ENCODE results near the gene L2HGDH. TPM values are rescaled to one million over a fixed set of nuclear protein-coding genes. Genes with fewer than 3 reads are reported as not detected.
A peak's percentile ranks its signal among the peaks of the same experiment; 100 is the strongest.

The L2HGDH gene
- total RNA-seq, 1 donor from 2014 or later: 11.0 TPM

- no peak overlapping the region for H3K4me3 Mint-ChIP-seq
- H3K4me1 Mint-ChIP-seq: peaks cover 32% of the 10 kb centered on the region
- H3K27ac Mint-ChIP-seq: no peak overlapping the region
- no peak for DNase-seq (ENCODE audit: low spot score in 2 of 2, unreplicated experiment in 2 of 2)
- TF ChIP-seq CTCF (IDR thresholded peaks at IDR 0.05; ENCODE audit: unreplicated experiment): no peak
- no peaks in the 10 kb centered on the region for H3K27me3 Mint-ChIP-seq (ENCODE audit: low read depth)
- peaks cover 14% of the 10 kb centered on the region for H3K36me3 Mint-ChIP-seq
- no peaks in the 10 kb centered on the region for H3K9me3 Mint-ChIP-seq
Measured at GRCh38 chr14:50218501-50218900, 93.5 kb downstream of the L2HGDH start.

GRCh38 chr14:50215416-50215815, 96.6 kb downstream of the L2HGDH start:
- Mint-ChIP-seq H3K27ac (peak overlapping the region; percentile 6), H3K36me3 (peaks cover 10% of the 10 kb centered on the region), H3K9me3 (no peaks in the 10 kb centered on the region), H3K27me3 (ENCODE audit: low read depth) (no peaks in the 10 kb centered on the region), H3K4me1 (peaks cover 24% of the 10 kb centered on the region), H3K4me3 (no peak overlapping the region)
- no peak for TF ChIP-seq CTCF (IDR thresholded peaks at IDR 0.05; ENCODE audit: unreplicated experiment)
- DNase-seq (ENCODE audit: low spot score in 2 of 2, unreplicated experiment in 2 of 2): no peak

GRCh38 chr14:50213795-50214194, 98.2 kb downstream of the L2HGDH start:
- Mint-ChIP-seq H3K4me3 (no peak overlapping the region), H3K9me3 (no peaks in the 10 kb centered on the region), H3K4me1 (peaks cover 18% of the 10 kb centered on the region), H3K27me3 (ENCODE audit: low read depth) (no peaks in the 10 kb centered on the region), H3K27ac (no peak overlapping the region), H3K36me3 (peaks cover 9% of the 10 kb centered on the region)
- DNase-seq (ENCODE audit: low spot score in 2 of 2, unreplicated experiment in 2 of 2): no peak
- TF ChIP-seq CTCF (IDR thresholded peaks at IDR 0.05; ENCODE audit: unreplicated experiment): no peak

- H3K36me3 Mint-ChIP-seq: peaks cover 9% of the 10 kb centered on the region
- no peak for DNase-seq (ENCODE audit: low spot score in 2 of 2, unreplicated experiment in 2 of 2)
Measured at GRCh38 chr14:50212726-50213125, 99.3 kb downstream of the L2HGDH start.

GRCh38 chr14:50210074-50210473, 102.0 kb downstream of the L2HGDH start:
- H3K4me3 Mint-ChIP-seq: no peak overlapping the region
- no peak for TF ChIP-seq CTCF (IDR thresholded peaks at IDR 0.05; ENCODE audit: unreplicated experiment)
- H3K27me3 Mint-ChIP-seq (ENCODE audit: low read depth): no peaks in the 10 kb centered on the region
- no peak overlapping the region for H3K27ac Mint-ChIP-seq
- peaks cover 5% of the 10 kb centered on the region for H3K36me3 Mint-ChIP-seq
- peaks cover 12% of the 10 kb centered on the region for H3K4me1 Mint-ChIP-seq
- H3K9me3 Mint-ChIP-seq: no peaks in the 10 kb centered on the region
- no peak for DNase-seq (ENCODE audit: low spot score in 2 of 2, unreplicated experiment in 2 of 2)

More at GRCh38 chr14:50212726-50213125, 99.3 kb downstream of the L2HGDH start:
- peaks cover 18% of the 10 kb centered on the region for H3K4me1 Mint-ChIP-seq
- H3K4me3 Mint-ChIP-seq: no peak overlapping the region
- no peaks in the 10 kb centered on the region for H3K27me3 Mint-ChIP-seq (ENCODE audit: low read depth)
- H3K9me3 Mint-ChIP-seq: no peaks in the 10 kb centered on the region
- H3K27ac Mint-ChIP-seq: peak overlapping the region; percentile 83
- TF ChIP-seq CTCF (IDR thresholded peaks at IDR 0.05; ENCODE audit: unreplicated experiment): no peak

- Mint-ChIP-seq H3K36me3 (peaks cover 13% of the 10 kb centered on the region), H3K9me3 (no peaks in the 10 kb centered on the region), H3K4me3 (no peak overlapping the region), H3K27me3 (ENCODE audit: low read depth) (no peaks in the 10 kb centered on the region), H3K4me1 (no peaks in the 10 kb centered on the region), H3K27ac (no peak overlapping the region)
- no peak for DNase-seq (ENCODE audit: low spot score in 2 of 2, unreplicated experiment in 2 of 2)
- no peak for TF ChIP-seq CTCF (IDR thresholded peaks at IDR 0.05; ENCODE audit: unreplicated experiment)
Measured at GRCh38 chr14:50198499-50198898, 113.5 kb downstream of the L2HGDH start.

All from mesothelial cell of epicardium (in vitro differentiated cells).